GM06990 (cell line): ENCODE data around the gene PLXNB1.

ENCODE experiments used
- DNase-seq: peaks from one replicate; pipeline ENCODE4 v3.0.0-alpha.2; 2011; ENCODE audit not compliant: insufficient read length; ENCODE audit errors: extremely low read depth
- H3K27me3 ChIP-seq: replicated peaks from 2 replicates; pipeline ENCODE4 v1.6.0; 2011; ENCODE audit warnings: low read length; ENCODE audit not compliant: control insufficient read depth, insufficient read depth
- H3K36me3 ChIP-seq: 2 replicates; pipeline ENCODE4 v1.5.1; 2011; ENCODE audit warnings: low read length; ENCODE audit not compliant: control insufficient read depth, insufficient read depth
- H3K4me3 ChIP-seq: replicated peaks from 2 replicates; pipeline ENCODE4 v1.5.1; 2011; ENCODE audit warnings: low read depth, mild to moderate bottlenecking, control low read depth, low read length
- TF ChIP-seq, protein P1 (sequence below): IDR thresholded peaks from 2 replicates; pipeline ENCODE4 v1.5.1; 2011; ENCODE audit warnings: low read length, control low read depth, mild to moderate bottlenecking, inconsistent platforms; ENCODE audit not compliant: insufficient read depth, poor library complexity, severe bottlenecking

Gene PLXNB1

DNA sequence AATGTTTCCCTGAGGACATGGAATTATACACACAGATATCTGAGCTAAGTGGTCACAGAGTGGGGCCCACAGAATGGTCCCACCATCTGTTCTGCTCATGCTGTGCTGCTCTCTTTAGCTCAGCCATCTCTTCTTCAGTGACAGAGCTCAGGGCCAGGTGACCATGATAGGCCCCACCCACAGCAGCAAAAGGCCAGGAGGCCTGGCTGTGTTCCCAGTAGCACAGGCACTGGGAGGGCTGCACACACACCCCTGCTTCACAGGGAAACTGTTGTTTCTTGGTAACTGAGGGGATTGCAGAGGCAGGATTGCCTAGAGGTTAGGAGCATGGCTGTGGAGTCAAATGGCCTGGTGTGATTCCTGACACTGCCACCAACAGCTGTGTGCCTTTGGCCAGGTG is 62.7 kb downstream of the PLXNB1 start:
- TF ChIP-seq, protein P1, sequence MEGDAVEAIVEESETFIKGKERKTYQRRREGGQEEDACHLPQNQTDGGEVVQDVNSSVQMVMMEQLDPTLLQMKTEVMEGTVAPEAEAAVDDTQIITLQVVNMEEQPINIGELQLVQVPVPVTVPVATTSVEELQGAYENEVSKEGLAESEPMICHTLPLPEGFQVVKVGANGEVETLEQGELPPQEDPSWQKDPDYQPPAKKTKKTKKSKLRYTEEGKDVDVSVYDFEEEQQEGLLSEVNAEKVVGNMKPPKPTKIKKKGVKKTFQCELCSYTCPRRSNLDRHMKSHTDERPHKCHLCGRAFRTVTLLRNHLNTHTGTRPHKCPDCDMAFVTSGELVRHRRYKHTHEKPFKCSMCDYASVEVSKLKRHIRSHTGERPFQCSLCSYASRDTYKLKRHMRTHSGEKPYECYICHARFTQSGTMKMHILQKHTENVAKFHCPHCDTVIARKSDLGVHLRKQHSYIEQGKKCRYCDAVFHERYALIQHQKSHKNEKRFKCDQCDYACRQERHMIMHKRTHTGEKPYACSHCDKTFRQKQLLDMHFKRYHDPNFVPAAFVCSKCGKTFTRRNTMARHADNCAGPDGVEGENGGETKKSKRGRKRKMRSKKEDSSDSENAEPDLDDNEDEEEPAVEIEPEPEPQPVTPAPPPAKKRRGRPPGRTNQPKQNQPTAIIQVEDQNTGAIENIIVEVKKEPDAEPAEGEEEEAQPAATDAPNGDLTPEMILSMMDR, result no peak
- Histone ChIP-seq H3K27me3 (no peaks in the 10 kb centered on the region), H3K36me3 (no peaks in the 10 kb centered on the region), H3K4me3 (no peak overlapping the region)
- DNase-seq, result no peak

DNA sequence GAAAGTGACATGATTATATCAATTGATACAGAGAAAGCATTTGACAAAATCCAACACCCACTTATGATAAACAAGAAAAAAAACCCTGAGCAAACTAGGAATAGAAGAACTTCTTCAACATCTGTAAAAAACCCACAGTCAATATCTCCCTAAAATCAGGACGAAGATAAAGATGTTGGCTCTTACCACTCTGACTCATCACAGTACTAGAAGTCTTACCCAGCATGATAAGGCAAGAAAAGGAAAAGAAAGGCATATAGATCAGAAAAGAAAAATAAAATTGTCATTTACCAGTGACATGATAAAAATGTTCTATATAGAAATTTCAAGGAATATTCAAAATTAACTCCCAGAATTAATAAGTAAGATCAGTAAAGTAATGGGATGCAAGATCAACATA is 65.0 kb downstream of the PLXNB1 start:
- no peaks in the 10 kb centered on the region for H3K27me3 ChIP-seq
- no peaks in the 10 kb centered on the region for H3K36me3 ChIP-seq
- no peak overlapping the region for H3K4me3 ChIP-seq
- DNase-seq, result no peak
- TF ChIP-seq, protein P1, result no peak

DNA sequence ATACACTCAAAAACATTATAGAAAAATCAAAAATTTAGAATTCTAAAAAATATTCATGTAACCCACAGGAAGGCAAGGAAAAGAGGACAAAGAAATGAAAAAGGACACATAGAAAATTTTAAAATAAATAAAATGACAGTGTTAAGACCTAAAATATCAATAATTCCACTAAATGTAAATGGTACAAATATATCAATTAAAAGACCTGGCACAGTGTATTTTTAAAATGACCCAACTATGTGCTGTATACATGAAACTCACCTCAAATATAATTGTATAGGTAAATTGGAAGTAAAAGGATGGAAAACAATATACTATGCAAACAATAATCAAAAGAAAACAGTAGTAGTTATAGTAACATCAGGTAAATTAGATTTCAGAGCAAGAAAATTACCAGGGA is 68.0 kb downstream of the PLXNB1 start:
- Histone ChIP-seq H3K36me3 (no peaks in the 10 kb centered on the region), H3K27me3 (no peaks in the 10 kb centered on the region), H3K4me3 (no peak overlapping the region)
- DNase-seq, result no peak
- TF ChIP-seq, protein P1, result no peak

DNA sequence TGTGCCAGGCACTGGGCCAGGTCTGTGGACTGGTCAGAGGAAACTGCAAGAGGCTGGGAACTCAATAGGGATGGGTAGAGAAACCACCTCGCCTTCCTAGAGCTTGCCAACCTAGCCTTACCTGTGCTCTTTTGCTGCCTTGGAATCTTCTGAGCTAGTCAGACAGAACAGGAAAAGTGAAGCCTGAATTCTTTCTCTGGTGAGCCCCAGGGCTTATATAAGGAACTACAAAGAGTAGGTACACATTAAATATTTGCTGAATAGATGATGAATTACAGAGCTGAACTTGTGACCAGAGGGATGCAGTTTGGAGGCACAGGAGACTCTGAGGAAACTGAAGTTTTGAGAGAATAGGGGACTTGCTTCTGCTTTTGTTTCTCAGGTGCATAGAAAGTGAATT is 73.5 kb downstream of the PLXNB1 start:
- TF ChIP-seq, protein P1, result no peak
- Histone ChIP-seq H3K4me3 (no peak overlapping the region), H3K36me3 (no peaks in the 10 kb centered on the region), H3K27me3 (no peaks in the 10 kb centered on the region; the same call in 1 of the 2 replicates)
- DNase-seq, result no peak

DNA sequence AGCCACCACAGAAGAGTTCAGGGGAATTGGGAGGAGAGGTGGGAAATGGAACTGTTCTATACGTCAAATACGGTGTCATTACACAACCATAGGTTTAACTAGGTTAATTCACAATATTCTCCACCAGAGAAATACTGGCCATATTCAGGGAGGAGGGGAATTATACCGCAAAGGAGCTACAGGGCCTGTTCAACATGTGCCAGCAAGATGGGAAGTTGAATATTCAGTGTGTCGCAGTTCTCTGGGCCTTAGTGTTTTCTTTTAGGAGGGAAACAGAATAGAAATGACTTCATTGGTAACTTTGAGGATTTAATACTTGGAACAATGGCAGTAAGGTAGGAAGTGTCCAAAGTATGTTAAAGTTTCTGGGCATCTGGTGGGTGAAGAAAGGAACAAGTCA is 75.9 kb downstream of the PLXNB1 start:
- TF ChIP-seq, protein P1, result no peak
- Histone ChIP-seq H3K4me3 (no peak overlapping the region), H3K27me3 (no peaks in the 10 kb centered on the region; the same call in 1 of the 2 replicates), H3K36me3 (no peaks in the 10 kb centered on the region)
- no peak for DNase-seq
